ENCODE measurements around the gene CCDC70.

GRCh38 chr13:51818781-51819511, 42.8 kb upstream of the CCDC70 start:
- TF ChIP-seq CTCF (IDR thresholded peaks at IDR 0.05; ENCODE audit: insufficient read depth, low read depth, low read length) = no peak
- TF ChIP-seq EZH2 (IDR thresholded peaks at IDR 0.05; ENCODE audit: insufficient read depth, low read length) = no peak

Measured in astrocyte (in vitro differentiated cells and primary cell).